HG03460 (cell line): ENCODE measurements around the gene NUDCD3.

ENCODE experiments used
- ATAC-seq: cut with Tn5 transposase; IDR thresholded peaks from one replicate; pipeline ENCODE4 v1.9.1; 2021; ENCODE audit not compliant: unreplicated experiment

Gene NUDCD3

DNA sequence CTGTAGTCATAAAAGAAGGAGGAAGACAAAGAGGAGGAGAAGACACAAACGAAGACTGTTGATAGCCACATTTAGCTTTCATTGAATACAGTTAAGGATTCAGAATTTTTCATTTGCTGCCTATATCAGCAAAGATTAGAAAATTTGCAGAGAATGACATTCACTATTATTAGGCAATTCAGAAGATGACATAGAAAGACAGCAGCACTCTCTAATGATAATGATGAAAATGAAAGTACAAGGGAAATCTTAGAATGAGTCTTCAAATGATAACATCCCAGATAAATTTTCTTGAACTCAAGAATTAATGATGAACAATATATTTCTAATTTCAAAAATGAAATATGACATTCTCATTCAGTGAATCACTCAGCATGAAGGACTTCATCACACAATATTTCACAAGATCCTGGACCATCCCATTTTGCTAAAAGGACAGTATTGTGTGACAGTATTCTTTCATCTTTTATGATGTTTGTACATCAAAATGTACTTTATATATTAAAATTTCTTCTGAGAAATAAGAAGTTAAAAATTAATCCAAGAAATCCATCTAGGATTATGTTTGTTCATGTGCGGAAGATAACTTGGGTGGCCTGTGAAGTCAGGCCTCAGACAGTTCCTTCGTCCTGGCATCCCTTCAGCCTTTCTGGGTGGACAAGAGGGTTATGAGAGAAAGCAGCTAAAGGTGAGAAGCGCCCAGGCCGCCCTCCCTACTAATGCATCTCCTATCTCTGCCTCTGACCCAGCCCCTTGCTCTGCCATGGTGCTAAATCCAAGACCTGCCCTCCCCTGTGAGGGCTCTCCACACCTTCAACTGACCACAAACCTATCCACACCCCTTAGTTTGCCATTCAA lies 117.7 kb downstream of the NUDCD3 start:
- ATAC-seq: no peak

DNA sequence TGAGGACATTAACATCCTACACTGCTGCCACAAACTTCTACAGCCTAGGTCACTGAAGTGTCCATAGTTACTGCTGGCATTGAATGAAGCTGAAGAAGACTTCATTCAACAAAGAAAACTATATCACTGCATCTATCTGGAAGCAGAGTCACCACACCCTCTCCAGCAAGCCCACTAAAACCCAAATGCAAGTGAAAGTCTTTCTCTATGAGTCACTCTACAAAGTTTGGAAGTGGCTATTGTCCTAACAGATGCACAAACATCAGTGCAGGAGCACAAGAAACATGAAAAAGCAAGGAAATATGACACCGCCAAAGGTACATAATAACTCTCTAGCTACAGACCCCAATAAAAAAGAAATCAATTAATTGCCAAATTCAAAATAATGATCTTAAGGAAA lies 121.6 kb downstream of the NUDCD3 start:
- no peak for ATAC-seq

DNA sequence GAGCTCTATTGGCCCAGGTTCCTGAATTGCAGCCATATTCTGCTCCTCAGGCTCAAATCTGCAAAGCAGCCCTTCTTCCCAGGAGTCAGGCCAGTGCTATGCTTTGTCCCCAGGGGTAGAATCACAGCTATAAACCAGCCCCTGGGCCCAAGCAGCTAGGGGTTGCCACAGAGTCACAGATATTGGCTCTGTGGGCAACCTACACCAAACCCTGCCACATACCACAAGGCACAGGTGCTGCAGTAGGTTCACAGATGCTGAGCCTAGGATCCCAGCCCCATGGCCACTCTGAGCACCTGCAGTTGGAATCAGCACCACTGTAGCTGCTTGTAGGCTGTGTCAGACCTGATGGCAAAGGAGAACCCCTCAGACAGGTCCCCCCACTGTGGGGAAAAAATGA lies 122.0 kb downstream of the NUDCD3 start:
- ATAC-seq: no peak

DNA sequence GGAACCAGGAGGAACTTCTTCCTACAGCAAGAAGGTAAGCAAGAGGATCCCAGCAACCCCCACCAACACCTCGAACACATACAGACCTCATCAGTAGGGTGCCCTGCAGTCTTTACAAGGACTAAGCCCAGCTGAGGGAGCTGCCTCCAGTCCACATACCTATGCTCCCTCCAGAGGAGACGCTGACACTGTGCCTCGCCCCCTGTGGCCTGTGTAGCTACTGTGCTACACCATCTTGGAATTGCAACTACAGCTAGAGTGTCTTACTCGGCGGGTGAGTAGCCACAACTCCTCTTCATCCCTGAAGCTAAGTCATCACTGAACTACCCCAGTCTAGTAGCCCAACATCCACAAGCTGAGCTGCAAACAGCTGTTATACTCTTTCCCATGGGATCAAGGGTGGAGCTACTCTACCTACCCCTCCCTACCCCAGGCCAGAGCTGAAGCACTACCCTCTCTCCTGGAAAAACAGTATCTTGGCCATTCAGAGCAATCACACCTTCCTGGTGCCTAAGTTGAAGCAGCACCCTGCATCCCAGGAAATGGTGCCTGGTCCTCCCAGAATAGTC lies 122.9 kb downstream of the NUDCD3 start:
- ATAC-seq: no peak

DNA sequence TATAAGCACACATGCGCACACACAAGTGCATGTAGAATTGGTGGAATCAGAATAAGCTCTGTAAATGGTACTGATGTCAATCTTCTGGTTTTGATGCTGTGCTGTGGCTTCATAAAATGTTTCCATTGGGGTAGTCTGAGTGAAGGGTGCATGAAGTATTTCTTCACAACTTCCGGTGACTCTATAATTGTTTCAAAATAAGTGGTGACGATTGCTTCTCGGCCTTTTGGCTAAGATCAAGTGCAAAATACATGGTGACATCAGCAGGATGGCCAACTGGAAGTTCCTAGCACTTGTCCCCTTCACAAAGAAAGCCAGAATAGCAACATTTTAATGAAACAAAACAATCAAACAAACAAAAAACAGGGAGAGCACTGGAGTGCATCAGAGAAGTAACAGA lies 123.5 kb downstream of the NUDCD3 start:
- no peak for ATAC-seq

DNA sequence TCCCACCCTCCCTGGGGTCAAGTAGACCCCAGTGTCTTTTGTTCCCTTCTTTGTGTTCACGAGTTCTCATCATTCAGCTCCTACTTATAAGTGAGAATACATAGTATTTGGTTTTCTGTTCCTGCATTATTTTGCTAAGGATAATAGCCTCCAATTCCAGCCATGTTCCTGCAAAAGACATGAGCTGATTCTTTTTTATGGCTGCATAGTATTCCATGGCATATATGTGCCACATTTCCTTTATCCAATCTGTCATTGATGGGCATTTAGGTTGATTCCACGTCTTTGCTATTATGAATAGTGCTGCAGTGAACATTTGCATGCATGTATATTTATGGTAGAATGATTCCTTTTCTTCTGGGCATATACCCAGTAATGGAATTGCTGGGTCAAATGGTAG lies 136.8 kb downstream of the NUDCD3 start:
- no peak for ATAC-seq

DNA sequence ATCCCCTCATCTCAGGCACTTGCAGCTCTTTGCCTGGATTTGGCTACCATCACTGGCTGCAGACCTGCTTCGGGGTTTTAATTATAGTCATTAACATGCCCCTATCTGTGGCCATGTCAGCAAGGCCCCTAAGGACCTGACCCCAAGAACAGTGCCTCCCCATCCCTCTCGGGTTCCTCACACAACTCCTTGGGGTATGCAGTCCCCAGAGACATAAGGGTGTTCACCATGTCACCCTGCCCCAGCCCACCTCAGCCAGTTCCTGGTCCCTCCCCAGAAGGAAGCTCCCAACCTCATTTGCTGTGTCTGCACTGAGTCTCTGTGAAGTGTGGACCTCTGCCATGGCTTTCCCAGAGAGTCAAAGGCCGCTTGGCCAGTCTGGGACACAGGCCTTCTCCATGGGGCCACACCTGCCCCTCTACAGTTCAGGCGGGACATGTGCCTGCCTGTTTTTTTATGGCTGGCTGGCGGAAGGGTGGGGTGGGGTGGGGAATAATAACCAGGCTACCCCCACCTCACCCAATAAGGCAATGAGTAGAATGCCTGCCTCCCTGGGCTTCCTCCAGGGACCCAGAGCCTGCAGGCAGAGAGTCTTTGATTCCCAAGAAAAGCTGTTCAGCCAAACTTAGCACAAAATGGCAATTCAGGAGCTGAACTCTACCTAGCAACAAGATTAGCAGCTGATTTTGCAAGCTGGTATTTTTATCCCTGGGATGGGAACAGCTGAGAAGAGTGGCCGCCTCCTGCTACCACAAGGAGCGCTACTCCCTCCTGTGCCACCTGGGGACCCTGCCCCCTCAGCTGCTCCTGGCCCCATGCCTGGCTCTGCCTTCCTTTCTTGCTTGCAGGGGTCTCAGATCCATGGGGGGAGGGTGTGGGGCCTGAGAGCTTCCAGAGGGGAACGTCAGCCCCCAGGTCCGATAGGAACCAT lies 141.3 kb downstream of the NUDCD3 start:
- no peak for ATAC-seq

DNA sequence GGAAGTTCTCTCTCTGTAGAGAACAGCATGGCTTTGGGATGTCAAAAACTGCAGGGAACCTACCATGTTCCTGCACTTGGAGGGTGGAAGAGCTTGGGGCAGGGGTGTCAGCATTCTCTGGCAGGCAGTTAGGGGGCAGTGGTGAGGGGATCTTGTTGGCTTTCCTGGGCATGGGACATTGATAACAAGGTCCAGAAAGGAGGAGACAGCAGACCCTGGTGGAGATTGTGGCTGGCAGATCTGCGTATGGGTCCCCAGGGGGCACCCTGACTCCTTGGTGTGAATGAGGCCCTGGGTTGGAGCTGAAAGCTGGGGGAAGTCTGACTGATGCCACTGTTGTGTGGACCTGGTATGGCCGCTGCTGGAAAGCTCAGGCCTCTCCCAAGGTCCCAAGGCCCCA lies 142.2 kb downstream of the NUDCD3 start:
- ATAC-seq: no peak

DNA sequence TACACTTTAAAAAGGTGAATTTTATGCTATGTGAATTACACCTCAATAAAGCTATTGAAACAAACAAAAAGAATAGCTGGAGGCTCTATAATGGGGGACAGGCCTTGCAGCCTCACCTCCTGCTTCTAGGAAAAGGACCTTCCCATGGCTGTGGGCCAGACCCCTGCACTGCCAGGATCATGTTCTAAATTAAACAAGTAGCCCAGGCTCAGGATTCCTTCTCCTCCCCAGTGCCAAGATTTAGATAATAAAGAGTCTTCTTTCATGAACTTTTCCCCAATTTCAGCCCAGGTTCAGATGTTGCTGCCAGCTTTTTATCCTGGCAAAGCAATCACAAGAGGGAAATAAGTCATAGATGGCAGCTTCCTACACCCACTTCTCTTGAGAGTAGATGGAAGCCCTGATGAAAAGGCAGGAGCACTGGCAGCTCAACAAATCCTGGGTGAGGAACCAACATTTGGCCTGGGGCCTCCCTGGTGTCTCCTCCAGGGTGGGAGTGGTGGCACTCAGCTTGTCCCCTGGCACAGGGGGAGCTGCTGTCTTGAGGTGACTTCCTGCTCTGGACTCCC lies 142.8 kb downstream of the NUDCD3 start:
- no peak for ATAC-seq

DNA sequence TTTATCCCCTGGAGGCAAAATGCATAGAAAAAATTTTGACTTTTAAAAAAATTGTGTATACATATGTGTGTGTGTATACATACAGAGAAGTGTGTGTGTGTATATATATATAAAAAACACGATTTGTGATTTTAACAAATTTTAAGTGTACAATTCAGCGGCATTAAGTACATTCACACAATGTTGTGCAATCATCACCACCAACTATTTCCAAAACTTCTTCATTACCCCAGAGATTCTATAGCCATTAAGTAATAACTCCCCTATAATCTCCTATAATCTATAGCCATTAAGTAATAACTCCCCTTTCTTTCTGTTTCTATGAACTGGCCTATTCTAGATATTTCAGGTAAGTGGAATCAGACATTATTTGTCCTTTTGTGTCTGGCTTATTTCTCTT lies 144.4 kb downstream of the NUDCD3 start:
- ATAC-seq: no peak

DNA sequence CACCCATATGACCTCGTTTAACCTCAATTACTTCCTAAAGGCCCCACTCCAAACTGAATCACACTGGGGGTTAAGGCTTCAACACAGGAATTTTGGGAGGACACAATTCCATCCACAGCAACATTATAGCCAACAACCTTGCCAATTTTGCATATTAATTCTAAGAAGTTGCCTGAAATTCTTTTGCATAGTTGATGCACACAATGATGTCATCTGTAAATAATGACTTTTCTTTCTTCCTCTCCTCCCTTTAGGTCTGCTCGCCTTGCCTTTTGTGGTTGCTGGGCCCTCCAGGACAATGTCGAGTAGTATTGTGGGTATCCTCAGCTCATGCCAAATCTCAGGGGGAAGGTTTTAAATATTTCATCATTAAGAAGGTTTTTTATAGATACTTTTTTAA lies 149.1 kb downstream of the NUDCD3 start:
- no peak for ATAC-seq

DNA sequence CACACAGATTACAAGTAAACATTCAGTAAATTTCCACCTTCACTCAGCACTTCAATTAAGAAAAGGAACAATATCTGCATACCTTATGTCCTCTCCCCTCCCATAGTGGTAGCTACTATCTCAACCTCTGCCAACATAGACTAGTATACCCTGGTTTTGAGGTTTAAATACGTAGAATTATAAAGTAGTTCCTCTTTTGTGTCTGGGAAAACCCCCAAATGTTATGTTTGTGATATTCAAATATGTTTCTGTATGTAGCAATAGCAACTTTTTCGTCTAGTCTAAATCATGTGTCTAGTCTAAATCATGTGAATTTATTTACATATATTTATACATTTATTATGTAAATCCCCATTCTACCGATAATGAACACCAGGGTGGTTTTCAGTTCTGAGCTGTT lies 151.9 kb downstream of the NUDCD3 start:
- ATAC-seq: no peak

DNA sequence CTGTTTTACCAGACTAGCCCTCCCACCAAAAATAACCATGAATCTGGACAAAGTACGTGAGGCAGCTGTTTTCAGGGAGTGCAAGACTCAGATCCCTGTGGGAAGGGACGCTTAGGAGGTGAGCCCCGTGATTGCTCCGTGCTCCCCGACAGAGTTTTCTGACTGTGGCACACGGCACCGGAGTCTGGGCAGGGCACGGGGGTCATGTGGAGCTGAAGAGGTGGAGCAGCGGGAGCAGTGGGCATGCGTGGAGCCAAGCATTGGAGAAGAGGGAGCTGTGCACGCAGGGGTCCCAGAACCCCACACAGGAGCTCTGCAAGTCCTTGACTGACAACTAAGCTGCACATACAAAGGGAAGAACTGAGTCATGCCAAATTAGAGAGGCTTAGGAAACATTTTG lies 154.0 kb downstream of the NUDCD3 start:
- no peak for ATAC-seq

DNA sequence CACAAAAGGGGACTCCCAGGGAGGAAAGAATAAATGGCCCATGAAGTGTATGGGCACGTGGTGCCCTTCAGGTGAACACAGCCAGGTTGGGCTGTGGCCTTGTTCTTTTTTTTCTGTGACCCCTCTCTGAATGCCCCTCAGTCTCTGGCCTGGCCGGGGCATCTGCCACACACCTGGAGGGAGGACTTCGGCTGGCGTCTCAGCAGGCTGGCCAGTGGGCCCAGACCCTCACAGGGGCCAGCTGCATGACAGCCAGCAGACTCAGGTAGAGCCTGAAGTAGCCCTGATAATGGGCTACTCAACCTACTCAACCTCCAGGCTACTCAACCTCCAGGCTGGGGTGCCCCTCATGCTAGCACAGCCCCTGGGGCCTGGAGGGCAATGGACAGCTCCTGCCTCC lies 155.3 kb downstream of the NUDCD3 start:
- no peak for ATAC-seq

DNA sequence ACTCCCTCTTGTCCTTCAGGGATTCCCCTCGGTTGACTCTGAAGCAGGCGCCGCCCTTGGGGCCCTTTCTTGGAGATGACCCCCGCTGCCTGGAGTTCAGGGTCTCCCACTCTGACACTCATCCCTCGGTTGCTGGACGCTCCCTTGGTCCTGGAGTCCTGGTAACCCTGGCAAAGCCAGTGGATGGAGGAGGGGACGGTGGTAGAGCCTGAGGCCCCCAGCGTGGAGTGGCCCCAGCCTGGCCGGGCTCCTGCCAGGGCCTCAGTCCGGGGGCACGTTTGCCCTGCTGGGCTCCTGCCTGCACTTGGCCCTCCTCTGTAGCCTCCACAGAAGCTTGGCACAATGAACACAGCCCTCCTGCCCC lies 155.7 kb downstream of the NUDCD3 start:
- no peak for ATAC-seq

DNA sequence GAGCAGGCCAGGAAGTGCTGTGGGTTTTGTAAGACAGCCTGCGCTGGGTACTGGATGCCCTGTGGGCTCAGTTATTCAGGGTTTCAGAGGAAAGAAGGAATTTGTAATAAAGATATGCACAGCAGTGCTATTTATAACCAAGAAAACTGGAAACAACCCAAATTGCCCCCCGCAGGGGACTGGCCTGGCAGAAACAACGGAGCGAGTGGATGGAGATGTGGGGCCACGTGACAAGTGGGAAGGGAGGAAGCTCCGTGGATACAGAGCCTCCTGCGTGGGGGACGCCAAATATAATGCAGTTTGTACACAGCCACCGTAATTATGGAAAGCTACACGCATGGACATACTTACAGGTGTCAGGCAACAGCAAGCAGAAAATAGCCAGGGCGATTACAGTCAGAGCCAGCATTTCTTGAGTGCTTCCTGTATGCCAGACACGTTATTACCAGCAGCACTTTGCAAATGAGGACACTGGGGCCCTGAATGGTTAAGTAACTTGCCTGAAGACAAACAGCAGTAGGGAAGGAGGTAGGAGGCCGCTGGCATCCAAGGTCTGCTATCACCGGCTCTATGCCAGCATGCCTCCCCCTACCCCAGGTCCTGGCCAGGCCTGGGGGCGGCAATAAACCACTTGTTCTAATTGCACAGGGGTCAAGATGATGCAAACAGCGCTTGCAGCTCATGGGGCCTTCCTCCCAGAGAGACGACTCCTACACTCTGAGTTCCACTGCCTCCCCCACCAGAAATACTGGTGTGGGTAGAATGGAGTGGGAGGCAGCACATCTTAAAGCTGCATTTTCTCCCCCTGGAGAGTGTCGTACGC lies 156.3 kb downstream of the NUDCD3 start:
- no peak for ATAC-seq

DNA sequence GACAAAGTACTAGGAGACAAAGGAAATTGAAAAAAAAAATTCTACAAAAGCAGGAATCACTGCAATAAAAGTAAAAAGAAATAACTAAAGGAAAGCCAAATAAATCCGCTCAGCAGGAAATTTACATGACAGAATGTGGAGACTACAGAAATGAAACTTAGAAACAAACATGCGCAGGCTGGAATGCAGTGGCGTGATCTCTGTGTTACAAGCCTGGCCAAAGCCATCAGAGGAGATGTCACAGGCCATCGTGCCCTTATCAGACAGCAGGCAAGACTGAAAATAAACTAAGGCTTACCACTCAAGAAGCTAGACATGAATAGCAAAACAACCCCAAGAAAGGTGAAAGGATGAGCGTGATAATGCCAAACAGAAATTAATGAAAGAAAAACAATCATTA lies 158.8 kb downstream of the NUDCD3 start:
- no peak for ATAC-seq

DNA sequence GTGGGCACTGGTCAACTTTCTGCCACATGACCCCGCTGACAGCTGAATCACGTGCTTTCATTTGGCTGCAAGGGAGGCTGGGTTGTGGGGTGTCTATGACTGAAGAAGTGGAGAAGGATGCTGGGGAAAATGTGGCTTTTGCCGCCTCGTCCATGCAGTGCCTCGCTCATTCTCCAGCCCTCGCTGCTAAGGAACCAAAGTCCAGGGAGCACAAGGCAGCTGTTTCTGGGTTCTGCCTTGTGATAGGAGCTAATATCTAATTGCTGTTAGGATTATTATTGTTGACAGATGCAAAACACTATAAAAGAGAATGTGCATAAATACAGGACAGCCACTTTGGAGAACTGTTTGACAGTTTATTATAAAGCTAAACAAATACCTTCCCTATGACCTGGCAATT lies 160.1 kb downstream of the NUDCD3 start:
- no peak for ATAC-seq

DNA sequence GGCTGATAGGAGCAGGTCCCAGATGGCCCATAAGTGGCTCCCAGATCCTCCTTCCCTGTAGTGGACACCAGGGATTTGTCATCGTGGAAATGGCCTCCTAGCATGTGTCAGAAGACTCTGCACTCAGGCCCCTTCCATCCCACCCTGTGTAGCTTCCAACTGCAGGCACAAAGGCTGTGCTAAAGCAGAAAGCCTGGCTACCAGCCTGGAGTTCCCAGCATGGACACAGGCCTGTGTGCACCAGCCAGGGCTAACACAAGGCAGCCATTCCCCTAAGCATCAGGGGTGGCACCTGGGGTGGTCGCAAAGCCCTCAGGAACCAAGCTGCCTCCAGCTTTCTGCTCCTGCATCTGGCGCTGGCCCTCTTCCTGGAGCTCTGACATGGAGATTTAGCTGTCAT lies 160.6 kb downstream of the NUDCD3 start:
- no peak for ATAC-seq
